Activated naive CD4-positive, alpha-beta T cell treated with anti-CD3 and anti-CD28 coated beads, Interleukin-2, amount 10 ng/mL, durations not matched to agents 7 days and 5 days (primary cell): ENCODE results near the gene OR6Q1.

Experiments used
- CTCF ChIA-PET: fragments of 350-600 bp; sonication (Branson Sonifier 250); formaldehyde crosslinking; loops from one replicate; lab custom pipeline; 2021; ENCODE audit warnings: antibody characterized with exemption; lab: Charles Lee
- DNase-seq: peaks from one replicate; pipeline ENCODE4 v3.0.0-alpha.2; 2020
- H3K27ac Mint-ChIP-seq: one replicate; pipeline ENCODE4 v1.8.0; 2021; ENCODE audit warnings: mild to moderate bottlenecking, moderate library complexity, mixed read lengths
- H3K27me3 Mint-ChIP-seq: one replicate; pipeline ENCODE4 v1.8.0; 2021; ENCODE audit warnings: mild to moderate bottlenecking, mixed read lengths
- H3K36me3 Mint-ChIP-seq: one replicate; pipeline ENCODE4 v1.8.0; 2021; ENCODE audit warnings: mixed read lengths
- H3K4me1 Mint-ChIP-seq: one replicate; pipeline ENCODE4 v1.8.0; 2021; ENCODE audit warnings: mixed read lengths
- H3K4me3 Mint-ChIP-seq: one replicate; pipeline ENCODE4 v1.8.0; 2021; ENCODE audit warnings: mild to moderate bottlenecking, moderate library complexity, mixed read lengths
- H3K9me3 Mint-ChIP-seq: one replicate; pipeline ENCODE4 v1.8.0; 2021; ENCODE audit warnings: mixed read lengths

Gene OR6Q1

GRCh38 chr11:58028687-58029411 lies 1.9 kb upstream of the OR6Q1 start:
- Mint-ChIP-seq H3K27me3 (peaks cover 4% of the 10 kb centered on the region), H3K9me3 (no peaks in the 10 kb centered on the region), H3K4me3 (no peak overlapping the region), H3K4me1 (no peaks in the 10 kb centered on the region), H3K36me3 (no peaks in the 10 kb centered on the region), H3K27ac (no peak overlapping the region)
- no peak for DNase-seq
- CTCF ChIA-PET = no interaction called here

GRCh38 chr11:58034471-58034870 lies 3.7 kb downstream of the OR6Q1 start:
- Mint-ChIP-seq H3K4me1 (no peaks in the 10 kb centered on the region), H3K36me3 (no peaks in the 10 kb centered on the region), H3K4me3 (no peak overlapping the region), H3K27ac (no peak overlapping the region), H3K9me3 (peaks cover 4% of the 10 kb centered on the region), H3K27me3 (no peaks in the 10 kb centered on the region)
- CTCF ChIA-PET = no interaction called here
- no peak for DNase-seq

- H3K4me1 Mint-ChIP-seq = no peaks in the 10 kb centered on the region
- no peak overlapping the region for H3K4me3 Mint-ChIP-seq
- CTCF ChIA-PET = no interaction called here
- no peak for DNase-seq
- no peak overlapping the region for H3K27ac Mint-ChIP-seq
- no peaks in the 10 kb centered on the region for H3K36me3 Mint-ChIP-seq
- peaks cover 4% of the 10 kb centered on the region for H3K9me3 Mint-ChIP-seq
- no peaks in the 10 kb centered on the region for H3K27me3 Mint-ChIP-seq
These were observed 8.8 kb downstream of the OR6Q1 start for GRCh38 chr11:58039589-58039988.

- DNase-seq = no peak
- no peaks in the 10 kb centered on the region for H3K36me3 Mint-ChIP-seq
- CTCF ChIA-PET = no interaction called here
- H3K4me3 Mint-ChIP-seq = no peak overlapping the region
- no peaks in the 10 kb centered on the region for H3K27me3 Mint-ChIP-seq
- H3K9me3 Mint-ChIP-seq = no peaks in the 10 kb centered on the region
- H3K27ac Mint-ChIP-seq = no peak overlapping the region
- no peaks in the 10 kb centered on the region for H3K4me1 Mint-ChIP-seq
These were observed 12.6 kb downstream of the OR6Q1 start for GRCh38 chr11:58043379-58043778.

- Mint-ChIP-seq H3K27me3 (no peaks in the 10 kb centered on the region), H3K36me3 (no peaks in the 10 kb centered on the region), H3K27ac (no peak overlapping the region), H3K4me1 (no peaks in the 10 kb centered on the region), H3K4me3 (no peak overlapping the region), H3K9me3 (no peaks in the 10 kb centered on the region)
- DNase-seq = no peak
- CTCF ChIA-PET = no interaction called here
These were observed 15.5 kb downstream of the OR6Q1 start for GRCh38 chr11:58046231-58046630.

GRCh38 chr11:58047818-58048217 lies 17.1 kb downstream of the OR6Q1 start:
- Mint-ChIP-seq H3K9me3 (no peaks in the 10 kb centered on the region), H3K4me1 (no peaks in the 10 kb centered on the region), H3K4me3 (no peak overlapping the region), H3K27me3 (no peaks in the 10 kb centered on the region), H3K27ac (no peak overlapping the region), H3K36me3 (no peaks in the 10 kb centered on the region)
- CTCF ChIA-PET = no interaction called here
- no peak for DNase-seq

- no peaks in the 10 kb centered on the region for H3K4me1 Mint-ChIP-seq
- H3K9me3 Mint-ChIP-seq = no peaks in the 10 kb centered on the region
- no peaks in the 10 kb centered on the region for H3K36me3 Mint-ChIP-seq
- H3K4me3 Mint-ChIP-seq = no peak overlapping the region
- CTCF ChIA-PET = no interaction called here
- H3K27me3 Mint-ChIP-seq = no peaks in the 10 kb centered on the region
- DNase-seq = no peak
- no peak overlapping the region for H3K27ac Mint-ChIP-seq
These were observed 25.2 kb downstream of the OR6Q1 start for GRCh38 chr11:58055806-58056401.

GRCh38 chr11:58057481-58057880 lies 26.7 kb downstream of the OR6Q1 start:
- DNase-seq = no peak
- Mint-ChIP-seq H3K4me1 (no peaks in the 10 kb centered on the region), H3K4me3 (no peak overlapping the region), H3K36me3 (no peaks in the 10 kb centered on the region), H3K9me3 (no peaks in the 10 kb centered on the region), H3K27me3 (no peaks in the 10 kb centered on the region), H3K27ac (no peak overlapping the region)
- CTCF ChIA-PET = no interaction called here

GRCh38 chr11:58058276-58059006 lies 27.7 kb downstream of the OR6Q1 start:
- H3K27ac Mint-ChIP-seq = no peak overlapping the region
- CTCF ChIA-PET = no interaction called here

GRCh38 chr11:58059007-58059350 lies 28.2 kb downstream of the OR6Q1 start:
- DNase-seq = no peak
- no peaks in the 10 kb centered on the region for H3K4me1 Mint-ChIP-seq
- H3K27me3 Mint-ChIP-seq = no peaks in the 10 kb centered on the region
- H3K27ac Mint-ChIP-seq = no peak overlapping the region
- CTCF ChIA-PET = no interaction called here
- H3K36me3 Mint-ChIP-seq = no peaks in the 10 kb centered on the region
- H3K9me3 Mint-ChIP-seq = no peaks in the 10 kb centered on the region
- H3K4me3 Mint-ChIP-seq = no peak overlapping the region

More at GRCh38 chr11:58058276-58059006, 27.7 kb downstream of the OR6Q1 start:
- H3K4me1 Mint-ChIP-seq = no peaks in the 10 kb centered on the region
- H3K36me3 Mint-ChIP-seq = no peaks in the 10 kb centered on the region
- no peaks in the 10 kb centered on the region for H3K27me3 Mint-ChIP-seq
- H3K4me3 Mint-ChIP-seq = no peak overlapping the region
- no peak for DNase-seq
- H3K9me3 Mint-ChIP-seq = no peaks in the 10 kb centered on the region

GRCh38 chr11:58060535-58060934 lies 29.8 kb downstream of the OR6Q1 start:
- CTCF ChIA-PET = no interaction called here
- Mint-ChIP-seq H3K4me1 (no peaks in the 10 kb centered on the region), H3K27me3 (no peaks in the 10 kb centered on the region), H3K36me3 (no peaks in the 10 kb centered on the region), H3K4me3 (no peak overlapping the region), H3K9me3 (no peaks in the 10 kb centered on the region), H3K27ac (no peak overlapping the region)
- no peak for DNase-seq

GRCh38 chr11:58060939-58061672 lies 30.4 kb downstream of the OR6Q1 start:
- Mint-ChIP-seq H3K9me3 (no peaks in the 10 kb centered on the region), H3K27ac (no peak overlapping the region), H3K27me3 (no peaks in the 10 kb centered on the region), H3K36me3 (no peaks in the 10 kb centered on the region), H3K4me1 (no peaks in the 10 kb centered on the region), H3K4me3 (no peak overlapping the region)
- CTCF ChIA-PET = no interaction called here
- no peak for DNase-seq

GRCh38 chr11:58061813-58062212 lies 31.1 kb downstream of the OR6Q1 start:
- CTCF ChIA-PET = no interaction called here
- Mint-ChIP-seq H3K36me3 (no peaks in the 10 kb centered on the region), H3K4me3 (no peak overlapping the region), H3K27me3 (no peaks in the 10 kb centered on the region), H3K9me3 (no peaks in the 10 kb centered on the region), H3K27ac (no peak overlapping the region), H3K4me1 (no peaks in the 10 kb centered on the region)
- DNase-seq = no peak

- Mint-ChIP-seq H3K36me3 (no peaks in the 10 kb centered on the region), H3K4me3 (no peak overlapping the region), H3K4me1 (no peaks in the 10 kb centered on the region), H3K9me3 (no peaks in the 10 kb centered on the region), H3K27me3 (no peaks in the 10 kb centered on the region), H3K27ac (no peak overlapping the region)
- CTCF ChIA-PET = no interaction called here
- DNase-seq = no peak
These were observed 36.9 kb downstream of the OR6Q1 start for GRCh38 chr11:58067685-58068084.
